Glomerular visceral epithelial cell (primary cell): Measurements from ENCODE around the gene ABCC3.
"Not testable (repeated sequence)": the region's sequence is repeated elsewhere in the genome, so short reads cannot be mapped to it uniquely, and the experiment has no call there.

Experiments used
- DNase-seq: peaks from one replicate; pipeline ENCODE4 v3.0.0-alpha.2; 2016; ENCODE audit errors: extremely low spot score

The ABCC3 gene

GRCh38 chr17:50707289-50708049 is 72.8 kb downstream of the ABCC3 start, which contains the start of gene ANKRD40:
Gene ANKRD40, minus strand, starts transcription at chr17:50707914. Its CDS starts 260 bp downstream, at chr17:50707654.
- peak; percentile 93 for DNase-seq

- DNase-seq, result no peak
These were observed 73.6 kb downstream of the ABCC3 start for GRCh38 chr17:50708050-50709000.

GRCh38 chr17:50709053-50709452 is 74.4 kb downstream of the ABCC3 start:
- not testable (repeated sequence) for DNase-seq

GRCh38 chr17:50710025-50710424 is 75.3 kb downstream of the ABCC3 start:
- DNase-seq, result no peak

GRCh38 chr17:50710650-50711049 is 76.0 kb downstream of the ABCC3 start:
- no peak for DNase-seq

- DNase-seq, result no peak
These were observed 78.0 kb downstream of the ABCC3 start for GRCh38 chr17:50712641-50713040.

GRCh38 chr17:50715471-50715870 is 80.8 kb downstream of the ABCC3 start:
- DNase-seq, result no peak

GRCh38 chr17:50719144-50719923 is 84.7 kb downstream of the ABCC3 start, which contains the start of gene LUC7L3:
Gene LUC7L3, plus strand, starts transcription at chr17:50719603. Its CDS starts 130 bp downstream, at chr17:50719733.
- DNase-seq, result peak; percentile 94

- no peak for DNase-seq
These were observed 85.5 kb downstream of the ABCC3 start for GRCh38 chr17:50719924-50720794.

GRCh38 chr17:50721194-50722010 is 86.7 kb downstream of the ABCC3 start:
- DNase-seq, result no peak

GRCh38 chr17:50722746-50723145 is 88.1 kb downstream of the ABCC3 start:
- DNase-seq, result no peak

- not testable (repeated sequence) for DNase-seq
These were observed 89.9 kb downstream of the ABCC3 start for GRCh38 chr17:50724622-50725021.

- no peak for DNase-seq
These were observed 91.3 kb downstream of the ABCC3 start for GRCh38 chr17:50725769-50726655.

GRCh38 chr17:50728112-50728429 is 93.4 kb downstream of the ABCC3 start:
- DNase-seq, result no peak

- no peak for DNase-seq
These were observed 94.4 kb downstream of the ABCC3 start for GRCh38 chr17:50728881-50729765.

GRCh38 chr17:50731575-50732460 is 97.1 kb downstream of the ABCC3 start:
- no peak for DNase-seq

GRCh38 chr17:50735287-50735686 is 100.6 kb downstream of the ABCC3 start:
- no peak for DNase-seq
